ENCODE data around the gene TNFRSF25.

- no peak for TF ChIP-seq GATA2 (IDR thresholded peaks at IDR 0.05; ENCODE audit: low read depth, low read length)
- TF ChIP-seq GATA3 (IDR thresholded peaks at IDR 0.05; ENCODE audit: low read depth, low read length): no peak
Measured at GRCh38 chr1:6497867-6498575, 32.0 kb upstream of the TNFRSF25 start.
